ENCODE data around the gene SH3RF3.
A peak's percentile ranks its signal among the peaks of the same experiment; 100 is the strongest.

Gene SH3RF3

GRCh38 chr2:109454765-109455394 is 325.9 kb downstream of the SH3RF3 start:
- DNase-seq (ENCODE audit: low read depth) = no peak

DNA sequence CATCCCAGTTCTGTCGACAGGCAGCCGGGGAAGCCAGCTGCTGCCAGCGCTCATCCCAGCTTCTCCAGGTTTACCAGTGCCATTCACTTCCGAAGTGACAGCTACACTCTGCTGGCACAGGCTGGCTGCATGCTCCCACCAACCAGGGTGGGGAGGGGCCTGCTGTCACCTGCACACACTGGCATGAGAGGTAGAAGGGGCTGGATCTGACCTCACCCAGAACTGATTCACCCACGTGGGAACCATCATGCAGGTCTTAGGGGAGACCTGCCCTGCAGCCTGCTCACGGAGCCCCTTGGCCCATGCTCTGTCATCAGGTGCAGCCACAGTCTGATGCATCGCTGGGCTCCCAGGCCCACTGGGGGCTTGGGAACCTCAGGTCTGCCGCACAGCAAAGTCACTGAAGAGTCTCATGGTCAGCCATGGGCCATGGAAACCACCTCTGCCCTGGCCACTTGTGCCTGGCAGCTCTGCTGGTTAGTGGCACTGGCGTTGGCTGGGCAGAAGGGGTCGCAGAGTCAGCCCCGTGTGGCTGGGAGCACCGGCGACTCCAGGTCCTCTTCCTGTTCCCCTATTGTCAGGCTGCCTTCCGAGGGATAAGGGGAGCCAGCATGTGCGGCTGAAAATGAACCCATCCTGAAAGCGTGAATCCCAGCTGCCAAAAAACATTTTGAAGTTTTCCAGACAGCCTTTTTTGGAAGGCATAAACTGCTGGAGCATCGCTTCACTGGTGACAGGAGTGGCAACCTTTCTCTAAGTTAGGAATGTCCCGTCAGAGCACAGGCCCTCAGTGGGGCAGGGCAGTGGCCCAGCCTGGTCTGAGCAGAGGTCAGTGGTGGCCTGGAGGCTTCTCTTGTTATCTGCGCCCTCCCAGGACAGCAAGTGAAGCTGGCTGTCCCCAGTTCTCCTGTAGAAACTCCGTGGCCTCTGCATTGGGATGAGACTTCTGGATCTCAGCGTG is 327.0 kb downstream of the SH3RF3 start:
- DNase-seq (ENCODE audit: low read depth) = no peak

GRCh38 chr2:109456776-109457175 is 327.8 kb downstream of the SH3RF3 start:
- DNase-seq (ENCODE audit: low read depth) = no peak

GRCh38 chr2:109457366-109457765 is 328.4 kb downstream of the SH3RF3 start:
- no peak for DNase-seq (ENCODE audit: low read depth)

DNA sequence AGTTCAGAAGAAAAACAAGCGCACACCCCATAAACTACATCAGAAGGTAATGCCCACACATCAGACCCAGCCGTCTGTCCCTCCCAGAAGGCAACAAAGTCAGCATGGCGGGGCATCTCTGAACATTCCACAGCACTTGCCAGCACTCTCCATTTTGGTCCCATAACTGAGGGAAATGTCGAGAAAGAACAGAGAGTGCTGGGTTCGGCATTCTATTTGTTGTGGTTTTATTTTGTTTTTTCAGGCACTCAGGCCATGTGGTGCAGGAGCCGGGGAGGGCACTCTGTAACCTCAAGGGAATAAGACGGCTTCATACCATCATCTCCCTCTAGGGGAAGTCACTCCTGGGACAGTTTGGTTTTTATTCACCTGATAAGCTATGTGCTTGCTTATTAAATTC is 328.8 kb downstream of the SH3RF3 start:
- no peak for DNase-seq (ENCODE audit: low read depth)

DNA sequence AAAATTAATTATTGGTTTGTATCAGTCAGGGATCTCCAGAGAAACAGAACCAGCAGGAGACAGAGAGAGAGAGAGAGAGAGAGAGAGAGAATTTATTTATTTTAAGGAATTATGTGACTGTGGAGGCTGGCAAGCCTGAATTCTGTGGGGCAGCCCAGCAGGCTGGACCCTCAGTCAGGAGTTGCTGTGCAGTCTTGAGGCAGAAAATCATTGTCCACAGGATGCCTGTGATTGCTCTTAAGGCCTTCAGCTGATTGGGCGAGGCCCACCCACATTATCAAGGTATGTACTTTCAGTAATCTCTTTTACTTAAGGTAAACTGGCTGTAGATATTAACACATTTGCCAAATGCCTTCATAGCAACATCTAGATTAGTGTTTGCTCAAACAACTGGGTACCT is 329.5 kb downstream of the SH3RF3 start:
- no peak for DNase-seq (ENCODE audit: low read depth)

- no peak for DNase-seq (ENCODE audit: low read depth)
Observed at GRCh38 chr2:109459485-109459884, 330.5 kb downstream of the SH3RF3 start.

GRCh38 chr2:109460553-109461324 is 331.7 kb downstream of the SH3RF3 start:
- DNase-seq (ENCODE audit: low read depth) = no peak

DNA sequence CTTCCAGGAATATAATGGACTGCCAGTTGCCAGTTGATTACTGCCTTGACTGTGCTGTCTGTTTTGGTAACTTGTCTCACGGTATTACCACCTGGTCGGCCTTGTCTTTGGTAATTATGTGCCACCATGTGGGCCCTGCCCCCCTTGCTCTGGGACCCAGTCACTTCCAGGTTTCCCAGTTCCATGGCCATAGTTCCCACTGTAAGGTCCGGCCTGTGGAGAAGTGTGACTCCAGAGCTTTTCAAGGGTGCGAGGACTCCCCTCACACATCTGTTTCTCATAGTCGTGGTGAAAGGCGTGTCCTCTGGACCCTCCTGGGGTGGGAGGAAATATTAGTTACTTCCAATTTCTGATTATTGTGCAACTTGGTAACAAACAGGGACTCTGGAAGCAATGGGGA is 334.2 kb downstream of the SH3RF3 start:
- no peak for DNase-seq (ENCODE audit: low read depth)

DNA sequence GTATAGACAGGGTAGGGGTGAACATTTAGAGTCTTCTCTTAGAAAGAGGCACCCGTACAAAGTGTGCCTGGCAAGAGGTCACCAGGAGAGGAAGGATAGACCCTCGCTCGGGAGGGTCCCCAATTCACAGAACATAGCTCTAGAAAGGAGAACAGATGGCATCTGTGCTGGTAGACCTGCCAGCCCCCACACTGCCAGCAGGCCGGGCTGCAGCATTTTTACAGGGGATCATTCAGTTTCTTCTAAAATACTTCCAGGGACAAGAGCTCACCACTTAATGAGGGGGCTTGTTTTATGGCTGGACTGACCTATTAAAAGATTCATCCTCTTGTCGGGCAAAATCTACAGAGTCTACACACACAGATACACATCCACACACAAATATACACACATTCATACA is 334.9 kb downstream of the SH3RF3 start:
- DNase-seq (ENCODE audit: low read depth) = no peak

DNA sequence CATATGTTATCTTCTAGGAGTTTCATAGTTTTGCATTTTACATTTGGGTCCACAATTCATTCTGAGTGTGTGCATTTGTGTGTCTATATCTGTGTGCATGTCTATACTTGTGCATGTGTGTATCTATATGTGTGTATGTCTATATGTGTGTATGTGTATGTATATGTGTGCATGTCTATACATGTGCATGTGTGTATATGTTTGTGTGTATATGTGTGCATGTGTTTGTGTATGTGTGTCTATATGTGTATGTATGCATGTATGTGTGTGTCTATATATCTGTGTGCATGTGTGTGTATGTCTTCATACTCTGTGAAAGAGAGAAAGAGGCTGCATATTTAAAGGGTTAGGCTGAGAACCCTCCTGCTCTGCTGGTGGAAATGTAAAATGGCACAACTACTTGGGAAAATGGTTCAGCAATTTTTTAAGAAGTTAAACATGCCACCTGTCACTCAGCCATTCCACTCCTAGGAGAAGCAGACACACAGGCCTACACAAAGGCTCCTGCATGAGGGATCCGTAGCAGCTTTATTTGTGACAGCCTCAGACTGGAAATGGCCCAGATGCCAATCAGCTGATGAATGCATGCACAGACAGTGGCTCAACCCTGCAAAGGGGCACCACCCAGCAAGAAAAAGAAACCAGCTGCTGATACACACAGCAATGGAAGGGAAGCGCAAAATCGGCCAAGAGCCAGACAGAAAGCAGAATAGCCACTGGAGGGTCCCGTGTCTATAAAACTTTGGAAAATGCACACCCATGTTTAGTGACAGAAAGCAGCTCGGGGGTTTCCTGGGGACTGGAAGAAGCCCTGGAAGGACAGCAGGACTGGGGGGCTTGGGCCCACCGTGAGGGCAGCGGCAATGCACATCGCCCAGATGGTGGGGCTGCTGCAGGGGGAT is 337.9 kb downstream of the SH3RF3 start:
- DNase-seq (ENCODE audit: low read depth) = no peak

GRCh38 chr2:109467701-109468100 is 338.7 kb downstream of the SH3RF3 start:
- DNase-seq (ENCODE audit: low read depth) = no peak

DNA sequence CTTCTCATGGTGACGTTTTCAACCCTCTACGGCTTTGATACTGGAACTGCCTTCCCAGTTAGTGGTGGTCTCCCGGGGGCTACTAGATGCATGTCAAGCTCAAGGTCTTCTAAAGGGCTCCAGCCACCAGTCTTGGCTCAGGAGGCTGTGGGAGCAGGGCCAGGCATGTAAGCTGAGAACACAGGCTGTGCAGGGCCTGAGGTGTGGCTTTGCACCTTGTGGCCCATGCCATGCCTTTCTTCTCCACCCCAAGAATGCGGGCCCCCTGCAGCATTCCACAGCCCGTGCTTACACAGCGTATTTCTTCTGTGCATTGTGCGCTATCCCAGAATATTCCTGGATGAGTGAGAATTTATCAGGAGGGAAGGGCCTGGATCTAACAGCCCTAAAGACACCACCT is 339.9 kb downstream of the SH3RF3 start:
- DNase-seq (ENCODE audit: low read depth) = no peak

DNA sequence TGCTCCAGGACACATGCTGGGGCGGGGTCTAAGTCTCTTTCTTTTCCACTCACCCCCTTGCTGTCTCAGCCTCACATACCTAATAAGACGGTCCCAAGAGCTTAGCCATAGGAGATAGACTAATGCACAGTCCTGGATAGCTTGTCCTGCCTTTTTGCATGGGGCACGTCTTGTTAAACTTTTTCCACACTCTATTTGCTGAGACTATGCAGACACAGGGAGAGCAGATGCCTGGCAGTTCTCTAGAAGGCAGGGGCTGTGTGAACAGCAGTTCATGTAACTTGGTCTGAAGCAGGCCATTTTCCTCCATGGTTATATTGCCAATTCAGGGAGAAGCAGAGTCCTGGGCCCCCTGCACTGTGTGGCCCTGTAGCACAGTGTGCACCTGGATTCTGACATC is 342.7 kb downstream of the SH3RF3 start:
- DNase-seq (ENCODE audit: low read depth) = no peak

GRCh38 chr2:109472331-109472959 is 343.4 kb downstream of the SH3RF3 start:
- DNase-seq (ENCODE audit: low read depth) = no peak

- DNase-seq (ENCODE audit: low read depth) = no peak
Observed at GRCh38 chr2:109472974-109473373, 344.0 kb downstream of the SH3RF3 start.

- no peak for DNase-seq (ENCODE audit: low read depth)
Observed at GRCh38 chr2:109473616-109474318, 344.8 kb downstream of the SH3RF3 start.

GRCh38 chr2:109474319-109474825 is 345.4 kb downstream of the SH3RF3 start:
- no peak for DNase-seq (ENCODE audit: low read depth)

DNA sequence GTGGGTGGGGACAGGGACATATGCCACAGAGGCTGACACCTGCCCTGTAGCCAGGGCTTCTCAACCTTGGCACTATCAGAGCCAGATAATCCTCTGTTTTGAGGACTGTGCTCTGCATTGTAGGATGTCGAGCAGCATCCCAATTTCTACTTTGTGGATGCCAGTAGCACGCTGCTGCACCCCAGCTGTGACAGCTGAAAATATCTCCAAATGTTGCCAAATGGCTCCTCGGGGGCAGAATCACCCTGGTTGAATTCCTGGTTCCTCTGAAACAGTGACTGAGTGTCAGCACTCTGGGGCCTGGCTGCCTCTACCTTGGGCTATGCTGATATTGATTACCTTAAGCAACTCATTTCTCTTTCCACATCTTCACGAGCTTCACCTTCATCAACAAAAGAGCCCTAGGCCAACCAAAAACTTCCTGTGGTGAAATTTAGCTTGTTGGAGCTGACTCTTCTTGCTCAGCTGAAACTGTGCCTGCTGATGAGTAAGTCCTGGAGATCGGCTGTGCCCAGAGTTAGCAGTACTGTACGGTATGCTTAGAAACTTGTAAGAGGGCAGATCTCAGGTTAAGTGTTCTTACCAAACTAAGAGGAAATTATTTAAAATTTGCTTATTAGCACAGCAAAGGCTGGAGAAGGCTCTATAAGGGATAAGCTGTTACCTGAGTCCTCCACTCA is 346.7 kb downstream of the SH3RF3 start:
- DNase-seq (ENCODE audit: low read depth) = peak; percentile 66

Measured in stromal cell of bone marrow (primary cell).